ENCODE measurements around the gene ADAM21.
"Not testable (repeated sequence)": the region's sequence is repeated elsewhere in the genome, so short reads cannot be mapped to it uniquely, and the experiment has no call there.

Gene ADAM21

GRCh38 chr14:70422538-70422937 is 29.4 kb upstream of the ADAM21 start:
- no peak overlapping the region for H3K4me3 ChIP-seq (ENCODE audit: low read depth, low read length)
- no peak for TF ChIP-seq CTCF (IDR thresholded peaks at IDR 0.05; ENCODE audit: borderline replicate concordance, insufficient read depth, low read depth, low read length)

- no peak for TF ChIP-seq CTCF (IDR thresholded peaks at IDR 0.05; ENCODE audit: borderline replicate concordance, insufficient read depth, low read depth, low read length)
Observed at GRCh38 chr14:70425354-70425753, 26.6 kb upstream of the ADAM21 start.

GRCh38 chr14:70426555-70426954 is 25.4 kb upstream of the ADAM21 start:
- H3K4me3 ChIP-seq (ENCODE audit: low read depth, low read length) = not testable (repeated sequence)

More at GRCh38 chr14:70425354-70425753, 26.6 kb upstream of the ADAM21 start:
- H3K4me3 ChIP-seq (ENCODE audit: low read depth, low read length) = no peak overlapping the region

GRCh38 chr14:70436867-70437266 is 15.1 kb upstream of the ADAM21 start:
- H3K4me3 ChIP-seq (ENCODE audit: low read depth, low read length) = no peak overlapping the region
- no peak for TF ChIP-seq CTCF (IDR thresholded peaks at IDR 0.05; ENCODE audit: borderline replicate concordance, insufficient read depth, low read depth, low read length)

GRCh38 chr14:70441641-70442040 is 10.3 kb upstream of the ADAM21 start:
- no peak overlapping the region for H3K4me3 ChIP-seq (ENCODE audit: low read depth, low read length)
- TF ChIP-seq CTCF (IDR thresholded peaks at IDR 0.05; ENCODE audit: borderline replicate concordance, insufficient read depth, low read depth, low read length) = no peak

- TF ChIP-seq CTCF (IDR thresholded peaks at IDR 0.05; ENCODE audit: borderline replicate concordance, insufficient read depth, low read depth, low read length) = no peak
- no peak overlapping the region for H3K4me3 ChIP-seq (ENCODE audit: low read depth, low read length)
Observed at GRCh38 chr14:70442750-70443149, 9.2 kb upstream of the ADAM21 start.

- no peak overlapping the region for H3K4me3 ChIP-seq (ENCODE audit: low read depth, low read length)
- no peak for TF ChIP-seq CTCF (IDR thresholded peaks at IDR 0.05; ENCODE audit: borderline replicate concordance, insufficient read depth, low read depth, low read length)
Observed at GRCh38 chr14:70448633-70449340, 3.2 kb upstream of the ADAM21 start.

All from GM12875 (cell line).